ENCODE measurements around the gene PGM2L1.
"Not testable (repeated sequence)": the region's sequence is repeated elsewhere in the genome, so short reads cannot be mapped to it uniquely, and the experiment has no call there.

PGM2L1 gene

GRCh38 chr11:74416974-74417373 lies 18.7 kb upstream of the PGM2L1 start:
- H3K4me1 ChIP-seq (ENCODE audit: control insufficient read depth, insufficient read depth, low read length); H3K36me3 ChIP-seq (ENCODE audit: control insufficient read depth in 2 of 2, insufficient read depth in 1 of 2, low read length in 2 of 2); H3K27ac ChIP-seq (ENCODE audit: extremely low read depth, low read depth, low read length); H3K9me3 ChIP-seq (ENCODE audit: control insufficient read depth, insufficient read depth, low read depth, low read length); H3K4me3 ChIP-seq (ENCODE audit: low read depth, low read length); POLR2A ChIA-PET: not testable (repeated sequence)
- CTCF ChIA-PET = interaction anchor here (0.7 kb wide), 1 partner anchor 984 kb away, joined by 3 read pairs; no protein-coding TSS in a partner anchor

GRCh38 chr11:74412733-74413359 lies 14.6 kb upstream of the PGM2L1 start:
- ChIA-PET CTCF (interaction anchor here (0.6 kb wide), 1 partner anchor 69 kb away, joined by 5 read pairs; no protein-coding TSS in a partner anchor), POLR2A (interaction anchor here (0.8 kb wide), 1 partner anchor 12 kb away, joined by 3 read pairs; no protein-coding TSS in a partner anchor)
- Histone ChIP-seq H3K9me3 (ENCODE audit: control insufficient read depth, insufficient read depth, low read depth, low read length) (no peaks in the 10 kb centered on the region), H3K27ac (ENCODE audit: extremely low read depth, low read depth, low read length) (no peak overlapping the region), H3K4me3 (ENCODE audit: low read depth, low read length) (no peak overlapping the region), H3K4me1 (ENCODE audit: control insufficient read depth, insufficient read depth, low read length) (peaks cover 1% of the 10 kb centered on the region; the same call in 1 of the 2 replicates), H3K36me3 (ENCODE audit: control insufficient read depth in 2 of 2, insufficient read depth in 1 of 2, low read length in 2 of 2) (no peaks in the 10 kb centered on the region)
- TF ChIP-seq PRDM10 (tag by site-specific recombination; IDR thresholded peaks at IDR 0.05) = no peak
- no peak for TF ChIP-seq ZNF341 (tag by site-specific recombination; IDR thresholded peaks at IDR 0.05; ENCODE audit: low read depth)
- TF ChIP-seq ZNF692 (tag by site-specific recombination; IDR thresholded peaks at IDR 0.05) = no peak
- TF ChIP-seq BCL11A (tag by site-specific recombination; IDR thresholded peaks at IDR 0.05; ENCODE audit: low read depth) = no peak
- no peak for TF ChIP-seq YY2 (tag by site-specific recombination; IDR thresholded peaks at IDR 0.05)
- TF ChIP-seq KLF10 (tag by site-specific recombination; IDR thresholded peaks at IDR 0.05) = no peak
- TF ChIP-seq ZNF670 (tag by site-specific recombination; IDR thresholded peaks at IDR 0.05; ENCODE audit: low read depth) = no peak
- TF ChIP-seq OVOL3 (tag by site-specific recombination; IDR thresholded peaks at IDR 0.05) = no peak
- TF ChIP-seq BCL11B (tag by site-specific recombination; IDR thresholded peaks at IDR 0.05; ENCODE audit: low read depth) = no peak
- TF ChIP-seq ZNF707 (tag by site-specific recombination; IDR thresholded peaks at IDR 0.05) = no peak
- no peak for TF ChIP-seq ZBTB6 (tag by site-specific recombination; IDR thresholded peaks at IDR 0.05)

- ChIA-PET POLR2A (no interaction called here), CTCF (interaction anchor here (0.6 to 1.0 kb wide), 3 partner anchors 23 to 196 kb away, joined by 4 read pairs; no protein-coding TSS in a partner anchor)
- no peaks in the 10 kb centered on the region for H3K9me3 ChIP-seq (ENCODE audit: control insufficient read depth, insufficient read depth, low read depth, low read length)
- no peak overlapping the region for H3K4me3 ChIP-seq (ENCODE audit: low read depth, low read length)
- no peaks in the 10 kb centered on the region for H3K36me3 ChIP-seq (ENCODE audit: control insufficient read depth in 2 of 2, insufficient read depth in 1 of 2, low read length in 2 of 2)
- H3K27ac ChIP-seq (ENCODE audit: extremely low read depth, low read depth, low read length) = no peak overlapping the region
- TF ChIP-seq ZBTB1 (tag by site-specific recombination; IDR thresholded peaks at IDR 0.05) (no peak), EGR2 (tag by site-specific recombination; IDR thresholded peaks at IDR 0.05; ENCODE audit: low read depth) (no peak), ZNF654 (tag by site-specific recombination; IDR thresholded peaks at IDR 0.05; ENCODE audit: low read depth) (no peak), ZNF362 (tag by site-specific recombination; IDR thresholded peaks at IDR 0.05) (no peak), ZIC2 (tag by site-specific recombination; IDR thresholded peaks at IDR 0.05) (no peak)
- no peaks in the 10 kb centered on the region for H3K4me1 ChIP-seq (ENCODE audit: control insufficient read depth, insufficient read depth, low read length)
Observed at GRCh38 chr11:74412321-74412720, 14.1 kb upstream of the PGM2L1 start.

Data from HEK293 (cell line).